Gastrocnemius medialis (tissue), 4 donors: Measurements from ENCODE around the gene ARHGAP26. TPM values are rescaled to one million over a fixed set of nuclear protein-coding genes. Genes with fewer than 3 reads are reported as not detected.
"Not testable (repeated sequence)": the region's sequence is repeated elsewhere in the genome, so short reads cannot be mapped to it uniquely, and the experiment has no call there.

ENCODE experiments used
- ATAC-seq, 2 donors: fragments of 150-250 bp; one replicate each; pipeline ENCODE4 v1.9.1; 2016
- DNase-seq, 2 donors: peaks; one replicate each; pipeline ENCODE4 v3.0.0-alpha.2; 2019
- H3K27ac ChIP-seq, 4 donors: fragments of 200-600 bp; sonication (generic); 1 replicate in 1 of 4; 2 replicates in 3 of 4; pipeline ENCODE4 v1.5.1; 2016 to 2018; ENCODE audit warnings: mild to moderate bottlenecking in 2 of 4, moderate library complexity in 1 of 4
- H3K27me3 ChIP-seq, 3 donors: fragments of 200-600 bp; sonication (generic) in 2 of 3; 1 replicate in 1 of 3; 2 replicates in 2 of 3; pipeline versions ENCODE4 v1.5.1 to v1.6.0; 2016 to 2019; ENCODE audit warnings: mild to moderate bottlenecking in 1 of 3, moderate library complexity in 1 of 3
- H3K36me3 ChIP-seq, 2 donors: fragments of 200-600 bp; sonication (generic) in 1 of 2; one replicate each; pipeline ENCODE4 v1.5.1; 2017 to 2018
- H3K4me1 ChIP-seq, 2 donors: fragments of 200-600 bp; sonication (generic) in 1 of 2; one replicate each; pipeline ENCODE4 v1.5.1; 2016 to 2017; ENCODE audit warnings: mild to moderate bottlenecking in 2 of 2
- H3K4me3 ChIP-seq, 4 donors: fragments of 200-600 bp; sonication (generic) in 3 of 4; 1 replicate in 1 of 4; 2 replicates in 3 of 4; pipeline ENCODE4 v1.5.1; 2016 to 2019; ENCODE audit warnings: mild to moderate bottlenecking in 2 of 4
- H3K9me3 ChIP-seq, 3 donors: fragments of 200-600 bp; sonication (generic) in 2 of 3; 1 replicate in 1 of 3; 2 replicates in 2 of 3; pipeline ENCODE4 v1.5.1; 2016 to 2019
- POLR2A ChIP-seq, 2 donors: fragments of 450-650 bp; IDR thresholded peaks; one replicate each; pipeline ENCODE4 v1.6.1; 2017; ENCODE audit warnings: antibody characterized with exemption in 2 of 2, mild to moderate bottlenecking in 2 of 2, moderate library complexity in 2 of 2
- in situ Hi-C, 4 donors: fragments of 200-750 bp; cut with MboI; loops; one replicate each; pipeline versions ENCODE4 v1.15.0 to v1.8.0; 2017; ENCODE audit warnings: low sequenced_read_pairs in 4 of 4
- intact Hi-C: fragments of 100-400 bp; cut with DNase I; formaldehyde crosslinking; loops from one replicate; pipeline ENCODE4 v1.15.1; 2023; ENCODE audit warnings: low total_unique reads
- total RNA-seq, 4 donors: library from RNA; depleted of rRNA; stranded (reverse); fragments of >200 nt; gene quantifications; one replicate each; pipeline versions ENCODE4 v1.1.0 to v1.2.3, GENCODE V29; 2016
- TF ChIP-seq, protein P1 (sequence below), 5 experiments: fragments of 450-650 bp in 3 of 5; fragments of 200-600 bp in 2 of 5; sonication (generic) in 2 of 5; IDR thresholded peaks in 4 of 5; conservative IDR thresholded peaks in 1 of 5; 1 replicate in 4 of 5; 2 replicates in 1 of 5; pipeline ENCODE4 v1.5.1; 2016 to 2019; ENCODE audit warnings: antibody characterized with exemption in 5 of 5, mild to moderate bottlenecking in 3 of 5, moderate library complexity in 3 of 5

Gene ARHGAP26
- total RNA-seq, 4 donors from 2014 or later = 9.1 to 22.4 (median 13.4) TPM

DNA sequence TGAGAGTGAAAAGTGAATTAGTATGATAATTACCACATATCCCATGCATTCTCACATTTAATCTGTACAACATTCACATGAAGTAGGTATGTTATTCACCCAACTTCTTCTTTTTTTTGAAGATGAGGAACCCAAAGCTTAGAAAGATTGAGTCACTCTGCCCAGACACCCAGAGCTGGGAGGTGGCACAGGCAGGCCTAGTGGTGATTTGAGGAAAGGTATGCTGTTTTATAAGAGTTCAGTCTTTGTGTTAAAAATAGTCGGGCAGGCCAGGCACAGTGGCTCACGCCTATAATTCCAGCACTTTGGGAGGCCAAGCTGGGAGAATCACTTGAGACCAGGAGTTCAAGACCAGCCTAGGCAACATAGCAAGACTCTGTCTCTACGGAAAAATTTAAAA, 348.0 kb downstream of the ARHGAP26 start:
- ATAC-seq = no peak
- no peak overlapping the region for H3K27ac ChIP-seq
- no peak overlapping the region for H3K4me3 ChIP-seq
- peaks cover 7 to 10% of the 10 kb centered on the region in 2 donors for H3K4me1 ChIP-seq
- in situ Hi-C loops (loop anchor here in 1 of 4 donors (25.0 kb wide), 1 partner anchor 719 kb away; no protein-coding TSS in a partner anchor), intact Hi-C loops (no loop called here)
- H3K36me3 ChIP-seq = no peaks in the 10 kb centered on the region
- no peaks in the 10 kb centered on the region for H3K9me3 ChIP-seq
- TF ChIP-seq, protein P1, sequence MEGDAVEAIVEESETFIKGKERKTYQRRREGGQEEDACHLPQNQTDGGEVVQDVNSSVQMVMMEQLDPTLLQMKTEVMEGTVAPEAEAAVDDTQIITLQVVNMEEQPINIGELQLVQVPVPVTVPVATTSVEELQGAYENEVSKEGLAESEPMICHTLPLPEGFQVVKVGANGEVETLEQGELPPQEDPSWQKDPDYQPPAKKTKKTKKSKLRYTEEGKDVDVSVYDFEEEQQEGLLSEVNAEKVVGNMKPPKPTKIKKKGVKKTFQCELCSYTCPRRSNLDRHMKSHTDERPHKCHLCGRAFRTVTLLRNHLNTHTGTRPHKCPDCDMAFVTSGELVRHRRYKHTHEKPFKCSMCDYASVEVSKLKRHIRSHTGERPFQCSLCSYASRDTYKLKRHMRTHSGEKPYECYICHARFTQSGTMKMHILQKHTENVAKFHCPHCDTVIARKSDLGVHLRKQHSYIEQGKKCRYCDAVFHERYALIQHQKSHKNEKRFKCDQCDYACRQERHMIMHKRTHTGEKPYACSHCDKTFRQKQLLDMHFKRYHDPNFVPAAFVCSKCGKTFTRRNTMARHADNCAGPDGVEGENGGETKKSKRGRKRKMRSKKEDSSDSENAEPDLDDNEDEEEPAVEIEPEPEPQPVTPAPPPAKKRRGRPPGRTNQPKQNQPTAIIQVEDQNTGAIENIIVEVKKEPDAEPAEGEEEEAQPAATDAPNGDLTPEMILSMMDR (IDR thresholded peaks at IDR 0.05 in 4 of 5, conservative IDR thresholded peaks at IDR 0.05 in 1 of 5) = no peak
- no peak for TF ChIP-seq POLR2A (IDR thresholded peaks at IDR 0.05)
- no peaks in the 10 kb centered on the region for H3K27me3 ChIP-seq
- no peak for DNase-seq

DNA sequence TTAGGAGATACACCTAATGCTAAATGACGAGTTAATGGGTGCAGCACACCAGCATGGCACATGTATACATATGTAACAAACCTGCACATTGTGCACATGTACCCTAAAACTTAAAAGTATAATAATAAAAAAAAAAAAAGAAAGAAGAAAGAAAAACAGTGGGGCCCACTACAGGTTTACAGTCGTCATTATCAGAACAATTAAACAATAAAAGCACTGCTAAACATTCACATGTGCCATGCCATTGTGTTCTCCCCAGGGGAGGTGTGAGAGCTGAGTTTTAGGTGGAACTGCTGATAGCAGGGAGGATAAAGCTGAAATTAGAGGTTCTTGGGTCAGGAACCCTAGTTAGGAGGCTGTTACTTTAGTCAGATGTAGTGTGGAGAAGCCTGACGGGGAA, 348.6 kb downstream of the ARHGAP26 start:
- intact Hi-C loops, H3K9me3 ChIP-seq, H3K4me3 ChIP-seq, ATAC-seq, H3K27me3 ChIP-seq, H3K27ac ChIP-seq, DNase-seq, H3K36me3 ChIP-seq: not testable (repeated sequence)
- in situ Hi-C loops = loop anchor here in 1 of 4 donors (25.0 kb wide), 1 partner anchor 718 kb away; no protein-coding TSS in a partner anchor
- H3K4me1 ChIP-seq = peaks cover 7 to 14% of the 10 kb centered on the region in 2 donors

DNA sequence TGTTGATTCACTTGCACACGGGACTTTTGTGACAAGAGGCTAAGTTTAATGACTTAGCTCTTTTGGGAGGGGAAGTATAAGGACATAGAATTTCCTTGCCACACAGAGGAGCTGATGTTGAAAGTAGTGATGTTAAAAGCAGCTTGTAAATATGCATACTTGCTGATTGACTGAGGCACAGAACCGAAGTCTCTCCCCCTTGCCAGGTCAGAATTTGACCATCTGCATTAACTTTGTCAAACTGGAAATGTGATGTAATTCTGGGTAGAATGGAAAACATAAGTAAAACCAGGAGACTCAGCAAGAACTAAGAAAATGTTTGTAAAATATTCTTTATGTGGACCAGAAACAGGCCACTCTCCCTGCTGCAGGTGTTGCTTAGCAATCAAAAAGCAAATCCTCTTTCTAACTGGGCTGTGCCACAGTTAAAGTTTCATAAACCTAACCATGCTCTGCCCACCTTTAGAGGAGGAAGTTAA, 349.2 kb downstream of the ARHGAP26 start:
- TF ChIP-seq, protein P1 (IDR thresholded peaks at IDR 0.05 in 4 of 5, conservative IDR thresholded peaks at IDR 0.05 in 1 of 5) = no peak
- no peak for TF ChIP-seq POLR2A (IDR thresholded peaks at IDR 0.05)
- Histone ChIP-seq H3K4me1 (peaks cover 7 to 15% of the 10 kb centered on the region in 2 donors), H3K36me3 (no peaks in the 10 kb centered on the region), H3K27ac (no peak overlapping the region), H3K9me3 (no peaks in the 10 kb centered on the region), H3K27me3 (no peaks in the 10 kb centered on the region), H3K4me3 (no peak overlapping the region)
- ATAC-seq (no peak), DNase-seq (no peak)
- in situ Hi-C loops = loop anchor here in 1 of 4 donors (25.0 kb wide), 1 partner anchor 718 kb away; no protein-coding TSS in a partner anchor
- intact Hi-C loops = no loop called here

DNA sequence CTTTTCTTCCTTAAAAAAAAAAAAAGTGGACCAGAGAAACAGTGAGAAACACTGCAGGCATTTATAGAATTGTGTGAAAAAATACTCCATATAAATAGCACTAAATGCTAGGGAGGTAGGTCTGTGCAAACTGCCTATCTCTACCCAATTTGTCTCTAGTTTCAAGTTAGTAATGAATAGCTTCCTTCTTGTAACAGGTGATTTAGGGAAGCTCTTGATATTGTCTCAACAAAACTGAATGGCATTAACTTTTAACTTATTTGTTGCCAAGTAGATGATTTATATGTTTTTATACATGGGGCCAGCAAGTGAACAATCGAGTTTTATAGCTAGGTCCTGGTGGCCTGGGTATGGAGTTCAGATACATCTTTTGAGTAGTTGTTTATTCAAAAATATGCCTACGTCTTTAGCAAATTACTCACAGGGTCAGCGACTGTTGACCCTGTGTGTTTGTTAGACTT, 349.7 kb downstream of the ARHGAP26 start:
- in situ Hi-C loops (loop anchor here in 1 of 4 donors (25.0 kb wide), 1 partner anchor 717 kb away; no protein-coding TSS in a partner anchor), intact Hi-C loops (no loop called here)
- peaks cover 7 to 15% of the 10 kb centered on the region in 2 donors for H3K4me1 ChIP-seq
- no peaks in the 10 kb centered on the region for H3K27me3 ChIP-seq
- no peaks in the 10 kb centered on the region for H3K36me3 ChIP-seq
- ATAC-seq = no peak
- TF ChIP-seq, protein P1 (IDR thresholded peaks at IDR 0.05 in 4 of 5, conservative IDR thresholded peaks at IDR 0.05 in 1 of 5) = no peak
- no peak for TF ChIP-seq POLR2A (IDR thresholded peaks at IDR 0.05)
- no peak overlapping the region for H3K4me3 ChIP-seq
- no peak overlapping the region for H3K27ac ChIP-seq
- H3K9me3 ChIP-seq = no peaks in the 10 kb centered on the region
- no peak for DNase-seq

DNA sequence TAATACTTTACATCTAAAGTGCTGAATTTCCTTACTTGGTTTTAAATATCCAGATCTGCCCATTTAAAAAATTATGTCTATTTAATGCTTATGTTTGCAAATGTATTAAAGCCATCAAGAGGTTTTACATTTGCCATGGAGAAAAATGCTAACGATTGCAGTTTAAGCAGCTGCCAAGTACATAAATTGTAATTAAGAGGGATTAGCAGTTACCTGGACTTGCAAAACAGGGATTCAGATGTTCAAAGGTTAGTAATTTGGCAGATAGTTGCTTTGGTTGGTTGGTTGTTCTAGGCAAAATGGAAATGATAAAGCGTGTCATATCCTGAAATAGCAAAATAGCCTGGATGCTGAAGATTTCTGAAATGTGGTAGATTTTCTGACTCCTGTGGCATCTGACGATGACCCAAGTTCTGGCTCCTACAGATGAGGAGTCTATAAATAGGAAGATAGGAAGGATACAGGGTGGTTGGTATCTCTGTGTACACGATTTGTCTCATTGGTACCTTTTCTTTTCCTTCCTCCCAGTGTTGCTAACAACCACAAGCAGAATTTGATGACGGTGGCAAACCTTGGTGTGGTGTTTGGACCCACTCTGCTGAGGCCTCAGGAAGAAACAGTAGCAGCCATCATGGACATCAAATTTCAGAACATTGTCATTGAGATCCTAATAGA, 350.4 kb downstream of the ARHGAP26 start:
- in situ Hi-C loops = loop anchor here in 1 of 4 donors (25.0 kb wide), 1 partner anchor 717 kb away; no protein-coding TSS in a partner anchor
- peaks cover 7 to 17% of the 10 kb centered on the region in 2 donors for H3K4me1 ChIP-seq
- no peak overlapping the region for H3K27ac ChIP-seq
- intact Hi-C loops = no loop called here
- TF ChIP-seq, protein P1 (IDR thresholded peaks at IDR 0.05 in 4 of 5, conservative IDR thresholded peaks at IDR 0.05 in 1 of 5) = no peak
- no peak for TF ChIP-seq POLR2A (IDR thresholded peaks at IDR 0.05)
- no peaks in the 10 kb centered on the region for H3K36me3 ChIP-seq
- H3K27me3 ChIP-seq = no peaks in the 10 kb centered on the region
- DNase-seq = no peak
- H3K4me3 ChIP-seq = no peak overlapping the region
- ATAC-seq = no peak
- H3K9me3 ChIP-seq = no peaks in the 10 kb centered on the region
